ENCODE data around the gene CNTN1.

Gene CNTN1

DNA sequence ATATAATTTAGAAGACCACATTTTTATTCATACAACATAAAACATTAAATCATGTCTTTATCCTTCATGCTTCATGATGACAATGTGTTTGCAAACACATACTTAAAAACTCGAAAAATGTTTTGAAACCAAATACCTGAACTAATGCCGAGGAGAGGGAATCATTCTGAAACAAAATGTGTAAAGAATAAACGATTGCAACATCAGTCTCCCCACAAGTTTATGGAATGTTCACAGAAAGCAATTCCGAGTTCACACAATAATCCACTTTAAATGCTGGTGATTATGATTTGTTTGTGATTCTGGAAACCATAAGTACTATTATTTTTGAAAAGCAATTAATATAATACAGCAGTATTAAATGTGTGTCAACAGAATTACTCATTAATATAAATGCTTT, 411.4 kb downstream of the CNTN1 start:
- DNase-seq (ENCODE audit: insufficient read length, low spot score) (no peak), FAIRE-seq (no peak)
- TF ChIP-seq POLR2A (IDR thresholded peaks at IDR 0.05; ENCODE audit: low read depth, low read length) = no peak

DNA sequence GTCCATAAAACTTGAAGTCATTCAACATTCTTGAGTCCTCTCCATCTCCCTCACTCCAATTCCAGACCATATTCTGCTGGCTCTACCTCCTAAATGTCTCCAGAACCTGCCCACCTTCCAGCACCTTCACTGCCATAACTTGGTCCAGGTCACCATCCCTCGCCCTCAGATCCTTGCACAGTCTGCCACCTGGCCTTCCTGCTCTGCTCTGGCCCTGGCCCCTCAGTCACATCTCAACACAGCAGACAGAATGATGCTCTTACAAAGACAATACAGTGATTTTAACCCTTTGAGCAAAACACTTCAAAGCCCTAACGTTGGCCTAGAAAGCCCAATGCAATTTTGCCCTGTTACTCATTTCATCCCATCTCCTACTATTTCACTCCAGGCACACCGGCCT, 414.1 kb downstream of the CNTN1 start:
- DNase-seq (ENCODE audit: insufficient read length, low spot score) (no peak), FAIRE-seq (no peak)
- TF ChIP-seq POLR2A (IDR thresholded peaks at IDR 0.05; ENCODE audit: low read depth, low read length) = no peak

DNA sequence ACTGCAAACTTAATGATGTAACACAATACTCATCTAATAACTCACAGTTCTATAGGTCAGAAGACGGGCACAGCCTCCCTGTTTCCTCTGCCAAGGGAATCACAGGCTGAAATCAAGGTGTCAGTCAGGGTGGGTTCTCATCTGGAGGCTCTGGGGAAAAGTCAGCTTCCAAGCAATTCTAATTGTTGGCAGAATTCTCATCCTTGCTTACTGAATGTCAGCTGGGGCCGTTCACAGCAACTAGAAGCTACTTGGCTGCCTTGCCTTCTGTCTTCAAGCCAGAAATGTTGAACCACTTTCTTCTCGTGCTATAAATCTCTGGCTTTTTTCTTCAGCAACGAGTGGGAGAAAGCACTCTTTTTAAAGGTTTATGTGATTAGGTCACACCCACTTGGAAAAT, 415.8 kb downstream of the CNTN1 start:
- TF ChIP-seq POLR2A (IDR thresholded peaks at IDR 0.05; ENCODE audit: low read depth, low read length) = no peak
- no peak for FAIRE-seq

DNA sequence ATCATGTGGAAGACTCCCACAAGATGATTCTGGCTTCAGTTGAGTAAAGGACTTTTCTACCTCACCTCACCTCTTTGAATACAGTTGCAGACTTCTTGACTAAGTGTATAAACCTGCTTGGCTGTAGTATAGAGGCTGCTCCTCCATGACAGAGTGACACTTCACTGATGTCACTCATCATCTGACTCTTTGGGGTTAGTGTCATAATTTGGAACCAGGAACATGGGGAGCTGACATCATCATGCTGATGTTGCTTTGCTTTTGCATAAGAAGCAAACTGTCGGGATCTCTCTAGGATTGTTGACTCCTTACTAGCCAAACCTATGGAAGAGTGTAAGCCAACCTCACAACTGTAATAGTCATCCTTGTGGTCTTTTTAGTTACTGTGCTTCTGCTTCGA, 420.7 kb downstream of the CNTN1 start:
- FAIRE-seq (no peak), DNase-seq (ENCODE audit: insufficient read length, low spot score) (no peak)
- no peak for TF ChIP-seq POLR2A (IDR thresholded peaks at IDR 0.05; ENCODE audit: low read depth, low read length)

More for the DNA sequence above, 415.8 kb downstream of the CNTN1 start:
- no peak for DNase-seq (ENCODE audit: insufficient read length, low spot score)

DNA sequence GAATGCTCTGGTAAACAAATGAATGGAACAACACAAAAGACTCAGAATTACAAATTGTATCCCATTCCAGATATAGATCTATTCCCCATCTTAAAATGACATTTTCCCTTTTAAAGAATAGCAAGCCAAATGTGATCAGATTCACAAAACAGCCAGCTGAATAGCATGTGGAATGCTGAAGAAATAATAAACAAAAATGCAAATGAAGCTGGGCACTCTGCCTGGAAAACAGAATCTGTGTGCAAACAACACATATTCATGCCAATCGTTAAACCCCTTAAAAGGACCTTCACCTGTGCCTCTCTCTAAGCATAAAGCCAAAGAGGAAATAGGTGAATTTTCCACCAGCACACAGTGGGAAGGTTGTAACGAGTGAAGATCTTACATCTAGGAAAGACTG, 428.0 kb downstream of the CNTN1 start:
- no peak for TF ChIP-seq POLR2A (IDR thresholded peaks at IDR 0.05; ENCODE audit: low read depth, low read length)
- DNase-seq (ENCODE audit: insufficient read length, low spot score) (no peak), FAIRE-seq (no peak)

DNA sequence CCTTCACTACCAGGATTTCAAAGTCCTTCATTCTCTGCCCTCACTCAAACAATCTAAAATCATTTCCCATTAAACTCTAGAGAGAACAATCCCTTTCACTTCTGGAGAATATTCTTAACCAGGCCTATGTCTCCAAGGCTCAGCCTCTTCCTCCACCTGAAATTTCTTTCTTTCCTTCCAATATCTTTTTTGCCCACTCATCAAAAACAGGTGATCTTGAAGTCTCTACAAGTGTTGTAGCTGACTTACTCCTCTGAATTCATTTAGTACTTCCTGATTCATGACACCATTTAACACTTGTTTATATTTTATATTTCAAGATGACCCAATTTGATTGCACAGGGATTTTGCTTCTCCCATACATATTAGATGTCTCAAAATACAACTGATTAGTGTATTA, 429.1 kb downstream of the CNTN1 start:
- DNase-seq (ENCODE audit: insufficient read length, low spot score) (no peak), FAIRE-seq (no peak)
- TF ChIP-seq POLR2A (IDR thresholded peaks at IDR 0.05; ENCODE audit: low read depth, low read length) = no peak

Data from H54 (cell line).